Hepatocyte (in vitro differentiated cells): ENCODE data around the gene TFAP2B. TPM values are rescaled to one million over a fixed set of nuclear protein-coding genes. Genes with fewer than 3 reads are reported as not detected.

ENCODE experiments used
- DNase-seq: peaks from one replicate; pipeline ENCODE4 v3.0.0-alpha.2; 2016; ENCODE audit warnings: low spot score
- H2AFZ ChIP-seq: fragments of 200-600 bp; sonication (generic); 2 replicates; pipeline ENCODE4 v1.6.0; 2016; ENCODE audit warnings: antibody characterized with exemption, mild to moderate bottlenecking
- H3K27ac ChIP-seq: fragments of 200-600 bp; sonication (generic); 2 replicates; pipeline ENCODE4 v1.5.1; 2016; ENCODE audit warnings: mild to moderate bottlenecking
- H3K27me3 ChIP-seq: fragments of 200-600 bp; sonication (generic); 2 replicates; pipeline ENCODE4 v1.6.1; 2016
- H3K36me3 ChIP-seq: fragments of 200-600 bp; sonication (generic); replicated peaks from 2 replicates; pipeline ENCODE4 v1.5.1; 2016; ENCODE audit warnings: low read depth; ENCODE audit not compliant: insufficient read depth
- H3K4me1 ChIP-seq: fragments of 200-600 bp; sonication (generic); 2 replicates; pipeline ENCODE4 v1.5.1; 2016; ENCODE audit warnings: mild to moderate bottlenecking, moderate library complexity; ENCODE audit not compliant: insufficient read depth
- H3K4me2 ChIP-seq: fragments of 200-600 bp; sonication (generic); 2 replicates; pipeline ENCODE4 v1.6.0; 2016
- H3K4me3 ChIP-seq: fragments of 200-600 bp; sonication (generic); 2 replicates; pipeline ENCODE4 v1.5.1; 2016; ENCODE audit warnings: mild to moderate bottlenecking
- H3K79me2 ChIP-seq: fragments of 200-600 bp; sonication (generic); 2 replicates; pipeline ENCODE4 v1.6.0; 2017; ENCODE audit warnings: mild to moderate bottlenecking
- H3K9me2 ChIP-seq: fragments of 200-600 bp; sonication (generic); replicated peaks from 2 replicates; pipeline ENCODE4 v1.6.0; 2017; ENCODE audit warnings: mild to moderate bottlenecking; ENCODE audit not compliant: insufficient read depth
- H3K9me3 ChIP-seq: fragments of 200-600 bp; sonication (generic); 2 replicates; pipeline ENCODE4 v1.5.1; 2016; ENCODE audit warnings: low read depth, mild to moderate bottlenecking
- H4K20me1 ChIP-seq: fragments of 200-600 bp; sonication (generic); 2 replicates; pipeline ENCODE4 v1.6.0; 2016; ENCODE audit warnings: mild to moderate bottlenecking; ENCODE audit not compliant: insufficient read depth, poor library complexity, severe bottlenecking
- EZH2 ChIP-seq: fragments of 200-600 bp; sonication (generic); IDR thresholded peaks from 2 replicates; pipeline ENCODE4 v1.6.1; 2016; ENCODE audit warnings: antibody characterized with exemption, mild to moderate bottlenecking, borderline replicate concordance
- EZH2phosphoT487 ChIP-seq: fragments of 200-600 bp; sonication (generic); IDR thresholded peaks from one replicate; pipeline ENCODE4 v1.6.1; 2018; ENCODE audit warnings: antibody characterized with exemption, mild to moderate bottlenecking, low read depth, moderate library complexity; ENCODE audit not compliant: unreplicated experiment, severe bottlenecking
- WGBS: methylation state at CpG from one replicate; pipeline ENCODE4 v1.1.6; 2016; ENCODE audit warnings: low lambda C conversion rate; ENCODE audit errors: missing lambda C conversion rate; 5-methylcytosine and 5-hydroxymethylcytosine counted together
- polyA plus RNA-seq: library from polyadenylated mRNA; unstranded; fragments of >200 nt; fragmentation: Nextera tagmentation; extraction: Ambion mirVana; gene quantifications from 2 replicates; pipeline ENCODE4 v1.2.1, GENCODE V29; 2016
- total RNA-seq: library from RNA; depleted of rRNA; stranded (reverse); fragments of >200 nt; gene quantifications from 2 replicates; pipeline ENCODE4 v1.2.3, GENCODE V29; 2014
- TF ChIP-seq, protein P1 (sequence below): fragments of 200-600 bp; sonication (generic); IDR thresholded peaks from 2 replicates; pipeline ENCODE4 v1.5.1; 2016; ENCODE audit warnings: antibody characterized with exemption, mild to moderate bottlenecking; ENCODE audit not compliant: poor library complexity

TFAP2B gene
- total and polyA plus RNA-seq, 2 experiments from 2014 or later, result 0.73 to 1.3 TPM

DNA sequence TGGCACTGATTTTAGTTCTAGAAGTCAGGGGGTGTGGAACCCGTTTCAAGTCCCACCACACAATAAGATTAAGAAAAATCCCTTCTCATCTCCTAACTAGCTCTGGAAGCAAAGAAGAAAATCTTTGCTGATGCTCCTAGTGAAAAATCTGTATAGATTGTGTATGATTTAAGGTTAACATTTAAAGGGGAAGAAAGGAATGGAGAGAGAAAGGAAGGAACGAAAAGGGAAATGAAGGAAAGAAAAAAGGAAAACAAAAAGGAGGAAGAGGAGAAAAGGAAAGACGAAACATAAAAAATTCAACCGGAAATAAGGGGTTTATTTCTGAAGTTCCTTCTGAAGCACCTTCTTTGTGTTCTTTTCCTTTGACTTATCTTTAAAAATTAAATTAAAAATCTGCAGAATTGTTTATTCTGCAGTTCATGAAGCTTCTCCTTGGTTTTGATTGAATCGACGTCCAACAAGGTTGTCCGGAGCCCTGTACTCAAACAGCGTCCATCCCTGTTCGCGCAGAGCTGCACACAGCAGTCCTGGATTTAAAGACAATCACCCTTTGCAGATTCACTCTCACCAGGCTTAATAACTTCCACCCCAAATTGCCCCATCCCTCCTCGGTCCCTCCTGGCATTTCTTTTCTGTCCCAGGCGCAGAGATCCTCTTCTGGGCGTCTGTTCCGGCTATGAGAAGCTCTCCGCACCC is 1.6 kb upstream of the TFAP2B start:
- H3K4me2 ChIP-seq, result no peak overlapping the region
- no peaks in the 10 kb centered on the region for H3K36me3 ChIP-seq
- no peaks in the 10 kb centered on the region for H3K79me2 ChIP-seq
- peaks cover 74% of the 10 kb centered on the region for H3K27me3 ChIP-seq
- no peaks in the 10 kb centered on the region for H3K4me1 ChIP-seq
- no peaks in the 10 kb centered on the region for H4K20me1 ChIP-seq
- TF ChIP-seq, protein P1, sequence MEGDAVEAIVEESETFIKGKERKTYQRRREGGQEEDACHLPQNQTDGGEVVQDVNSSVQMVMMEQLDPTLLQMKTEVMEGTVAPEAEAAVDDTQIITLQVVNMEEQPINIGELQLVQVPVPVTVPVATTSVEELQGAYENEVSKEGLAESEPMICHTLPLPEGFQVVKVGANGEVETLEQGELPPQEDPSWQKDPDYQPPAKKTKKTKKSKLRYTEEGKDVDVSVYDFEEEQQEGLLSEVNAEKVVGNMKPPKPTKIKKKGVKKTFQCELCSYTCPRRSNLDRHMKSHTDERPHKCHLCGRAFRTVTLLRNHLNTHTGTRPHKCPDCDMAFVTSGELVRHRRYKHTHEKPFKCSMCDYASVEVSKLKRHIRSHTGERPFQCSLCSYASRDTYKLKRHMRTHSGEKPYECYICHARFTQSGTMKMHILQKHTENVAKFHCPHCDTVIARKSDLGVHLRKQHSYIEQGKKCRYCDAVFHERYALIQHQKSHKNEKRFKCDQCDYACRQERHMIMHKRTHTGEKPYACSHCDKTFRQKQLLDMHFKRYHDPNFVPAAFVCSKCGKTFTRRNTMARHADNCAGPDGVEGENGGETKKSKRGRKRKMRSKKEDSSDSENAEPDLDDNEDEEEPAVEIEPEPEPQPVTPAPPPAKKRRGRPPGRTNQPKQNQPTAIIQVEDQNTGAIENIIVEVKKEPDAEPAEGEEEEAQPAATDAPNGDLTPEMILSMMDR, result no peak
- TF ChIP-seq EZH2, result peak; percentile 72
- H3K27ac ChIP-seq, result no peak overlapping the region
- 16% methylated on average over 15 of the region's 15 CpGs for WGBS
- DNase-seq, result no peak
- no peak overlapping the region for H2AFZ ChIP-seq
- no peaks in the 10 kb centered on the region for H3K9me2 ChIP-seq
- no peak overlapping the region for H3K4me3 ChIP-seq
- H3K9me3 ChIP-seq, result no peaks in the 10 kb centered on the region

DNA sequence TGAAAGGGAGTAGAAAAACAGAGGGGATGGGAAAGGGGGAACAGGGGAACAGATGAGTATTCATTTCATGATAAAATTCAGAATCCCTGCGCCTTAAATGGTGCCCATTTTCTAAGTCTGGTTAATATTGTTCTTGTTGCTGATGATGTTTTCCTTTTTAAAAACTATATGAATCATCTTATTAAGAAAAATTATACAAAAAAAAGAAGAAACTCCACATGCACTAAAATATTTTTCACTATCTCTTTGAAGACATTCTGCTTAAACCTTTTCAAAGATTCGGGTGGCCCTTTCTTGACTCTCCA is 1.1 kb upstream of the TFAP2B start:
- no peaks in the 10 kb centered on the region for H3K79me2 ChIP-seq
- H2AFZ ChIP-seq, result no peak overlapping the region
- no peaks in the 10 kb centered on the region for H3K9me3 ChIP-seq
- no peak overlapping the region for H3K4me3 ChIP-seq
- H3K9me2 ChIP-seq, result no peaks in the 10 kb centered on the region
- peak; percentile 61 for TF ChIP-seq EZH2
- TF ChIP-seq, protein P1, result no peak
- peaks cover 79% of the 10 kb centered on the region for H3K27me3 ChIP-seq
- no peak overlapping the region for H3K27ac ChIP-seq
- WGBS, result 35% methylated on average over 2 of the region's 2 CpGs
- no peaks in the 10 kb centered on the region for H3K4me1 ChIP-seq
- H3K4me2 ChIP-seq, result no peak overlapping the region
- H4K20me1 ChIP-seq, result no peaks in the 10 kb centered on the region
- H3K36me3 ChIP-seq, result no peaks in the 10 kb centered on the region
- no peak for DNase-seq

DNA sequence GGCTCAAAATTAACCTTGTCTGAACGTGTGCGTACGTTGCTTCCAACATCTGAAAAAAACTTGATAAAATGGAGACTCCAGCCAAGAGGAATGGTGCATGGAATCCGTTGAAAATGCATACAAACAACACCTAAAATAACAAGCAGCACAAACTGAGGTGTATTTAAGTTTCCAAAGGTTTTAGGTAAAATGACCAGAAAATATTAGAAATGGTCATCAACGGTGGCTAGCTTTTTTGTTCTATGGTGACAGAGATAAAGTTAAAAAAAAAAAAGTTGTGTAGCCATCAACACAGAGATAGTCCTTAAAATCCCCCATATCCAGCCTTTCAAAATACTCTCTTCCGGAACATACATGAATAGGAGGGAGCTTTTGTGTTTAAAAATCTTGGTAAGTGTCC is 651 bp upstream of the TFAP2B start:
- Histone ChIP-seq H3K4me3 (no peak overlapping the region), H2AFZ (no peak overlapping the region), H3K27me3 (peaks cover 83% of the 10 kb centered on the region), H3K9me2 (no peaks in the 10 kb centered on the region), H3K79me2 (no peaks in the 10 kb centered on the region), H3K36me3 (no peaks in the 10 kb centered on the region), H3K4me1 (no peaks in the 10 kb centered on the region), H3K27ac (no peak overlapping the region), H4K20me1 (no peaks in the 10 kb centered on the region), H3K4me2 (no peak overlapping the region), H3K9me3 (no peaks in the 10 kb centered on the region)
- 11% methylated on average over 6 of the region's 6 CpGs for WGBS
- DNase-seq, result no peak
- TF ChIP-seq EZH2 (no peak), EZH2phosphoT487 (no peak)
- TF ChIP-seq, protein P1, result no peak

DNA sequence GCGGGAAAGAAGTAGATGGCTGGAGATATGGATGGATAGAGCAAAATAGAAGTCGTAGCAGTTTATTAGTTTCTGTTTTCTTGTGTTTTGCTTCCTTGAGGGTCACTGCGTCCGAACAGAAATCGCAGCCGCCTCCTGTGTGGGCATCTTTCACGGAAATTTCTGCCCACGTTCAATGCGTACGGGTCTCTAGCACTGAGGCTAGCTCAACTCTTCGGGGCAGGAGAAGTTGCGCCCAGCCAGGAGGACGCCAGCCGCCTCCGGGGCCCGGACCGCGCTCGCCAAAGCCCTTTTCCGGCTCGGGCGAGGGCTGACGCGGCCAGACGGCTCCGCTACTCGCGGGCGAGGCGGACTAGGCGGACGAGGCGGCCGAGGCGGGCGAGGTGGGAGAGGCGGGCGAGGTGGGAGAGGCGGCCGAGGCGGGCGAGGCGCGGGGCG is 814 bp downstream of the TFAP2B start:
- no peak overlapping the region for H3K4me3 ChIP-seq
- 1% methylated on average over 36 of the region's 45 CpGs for WGBS
- peak overlapping the region; percentile 55 for H3K27ac ChIP-seq
- no peaks in the 10 kb centered on the region for H3K4me1 ChIP-seq
- peak overlapping the region; percentile 74 for H3K4me2 ChIP-seq
- peak; percentile 28 for DNase-seq
- H3K36me3 ChIP-seq, result no peaks in the 10 kb centered on the region
- peak overlapping the region; percentile 51 for H2AFZ ChIP-seq
- TF ChIP-seq, protein P1, result no peak
- peak; percentile 48 for TF ChIP-seq EZH2phosphoT487
- peak; percentile 92 for TF ChIP-seq EZH2
- no peaks in the 10 kb centered on the region for H3K79me2 ChIP-seq
- H3K9me2 ChIP-seq, result no peaks in the 10 kb centered on the region
- H3K9me3 ChIP-seq, result no peaks in the 10 kb centered on the region
- no peaks in the 10 kb centered on the region for H4K20me1 ChIP-seq
- peaks cover 86% of the 10 kb centered on the region for H3K27me3 ChIP-seq
